H54 (cell line): Measurements from ENCODE around the gene KLHL5.
"Not testable (repeated sequence)": the region's sequence is repeated elsewhere in the genome, so short reads cannot be mapped to it uniquely, and the experiment has no call there.

Experiments
- DNase-seq: peaks from one replicate; pipeline ENCODE4 v3.0.0; 2011; ENCODE audit warnings: low spot score, mixed read lengths; ENCODE audit not compliant: insufficient read length
- FAIRE-seq: peaks from 3 replicates; lab custom pipeline; 2011; peaks lifted over from hg19 to GRCh38; lab: Jason Lieb, UNC
- POLR2A ChIP-seq: IDR thresholded peaks from 2 replicates; pipeline ENCODE4 v1.6.1; 2011; ENCODE audit warnings: low read depth, mild to moderate bottlenecking, low read length

KLHL5 gene

GRCh38 chr4:39097290-39097689 is 35.3 kb downstream of the KLHL5 start:
- no peak for DNase-seq
- no peak for TF ChIP-seq POLR2A
- no peak for FAIRE-seq

DNA sequence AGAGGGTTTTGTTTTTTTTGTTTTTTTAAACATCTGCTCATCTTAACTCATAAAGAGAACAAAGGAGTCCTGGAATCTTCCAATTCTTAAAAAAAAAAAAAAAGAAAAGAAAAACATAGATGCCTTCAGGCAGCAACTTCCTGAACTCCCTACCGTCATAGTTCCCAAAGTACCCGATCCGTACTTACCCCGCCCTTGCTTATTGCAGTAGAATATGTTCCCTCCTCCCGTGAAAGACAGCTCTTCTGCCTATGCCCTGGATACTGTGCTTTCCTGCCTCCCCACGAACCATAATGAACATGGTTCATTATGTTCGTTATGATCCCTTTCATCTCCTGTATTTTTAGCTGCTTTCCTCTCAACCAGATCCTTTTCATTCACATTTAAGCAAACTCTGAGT is 40.3 kb downstream of the KLHL5 start:
- DNase-seq: no peak
- FAIRE-seq: no peak
- TF ChIP-seq POLR2A: no peak

DNA sequence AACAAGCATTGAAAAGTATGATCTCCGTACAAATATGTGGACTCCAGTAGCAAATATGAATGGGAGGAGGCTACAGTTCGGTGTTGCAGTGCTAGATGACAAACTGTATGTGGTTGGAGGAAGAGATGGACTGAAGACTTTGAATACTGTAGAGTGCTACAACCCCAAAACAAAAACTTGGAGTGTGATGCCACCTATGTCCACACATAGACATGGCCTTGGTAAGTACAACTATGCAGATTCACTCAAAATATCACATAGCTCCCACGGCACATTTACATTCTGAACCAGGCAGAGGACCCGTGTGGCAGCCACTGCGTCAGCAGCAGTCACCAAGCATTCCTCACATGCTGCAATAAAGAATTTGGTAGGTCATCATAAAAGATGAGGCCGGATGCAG is 41.3 kb downstream of the KLHL5 start:
- no peak for DNase-seq
- FAIRE-seq: no peak
- no peak for TF ChIP-seq POLR2A

GRCh38 chr4:39104255-39104654 is 42.2 kb downstream of the KLHL5 start:
- FAIRE-seq (no peak), DNase-seq (no peak)
- TF ChIP-seq POLR2A: no peak

- no peak for FAIRE-seq
- no peak for TF ChIP-seq POLR2A
- no peak for DNase-seq
Observed at GRCh38 chr4:39106011-39106410, 44.0 kb downstream of the KLHL5 start.

GRCh38 chr4:39114436-39114835 is 52.4 kb downstream of the KLHL5 start:
- FAIRE-seq: no peak
- no peak for DNase-seq
- TF ChIP-seq POLR2A: no peak

DNA sequence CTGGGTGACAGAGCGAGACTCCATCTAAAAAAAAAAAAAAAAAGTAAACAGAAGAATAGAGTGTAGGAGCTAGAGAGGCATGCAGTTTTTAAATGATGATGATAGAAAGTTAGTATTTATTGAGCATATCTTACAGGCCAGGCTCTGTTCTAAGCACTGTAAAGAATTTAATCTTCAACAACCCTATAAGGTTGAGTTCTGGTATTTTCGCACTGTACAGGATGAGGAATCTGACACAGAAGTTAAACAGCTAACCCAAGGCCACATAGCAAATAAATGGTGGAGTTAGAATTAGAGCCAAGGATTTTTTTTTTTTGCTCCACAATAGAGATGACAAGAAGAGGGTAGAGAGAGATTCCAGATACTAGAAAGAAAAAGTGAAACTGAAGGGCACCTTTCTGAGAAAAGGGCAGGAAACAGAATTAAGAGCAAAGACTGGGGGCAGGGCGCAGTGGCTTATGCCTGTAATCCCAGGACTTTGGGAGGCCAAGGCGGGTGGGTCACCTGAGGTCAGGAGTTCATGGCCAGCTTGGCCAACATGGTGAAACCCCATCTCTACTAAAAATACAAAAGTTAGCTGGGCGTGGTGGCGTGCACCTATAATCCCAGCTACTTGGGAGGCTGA is 56.1 kb downstream of the KLHL5 start:
- DNase-seq (no peak), FAIRE-seq (no peak)
- no peak for TF ChIP-seq POLR2A

- no peak for FAIRE-seq
- DNase-seq: no peak
- TF ChIP-seq POLR2A: no peak
Observed at GRCh38 chr4:39120418-39120817, 58.4 kb downstream of the KLHL5 start.

DNA sequence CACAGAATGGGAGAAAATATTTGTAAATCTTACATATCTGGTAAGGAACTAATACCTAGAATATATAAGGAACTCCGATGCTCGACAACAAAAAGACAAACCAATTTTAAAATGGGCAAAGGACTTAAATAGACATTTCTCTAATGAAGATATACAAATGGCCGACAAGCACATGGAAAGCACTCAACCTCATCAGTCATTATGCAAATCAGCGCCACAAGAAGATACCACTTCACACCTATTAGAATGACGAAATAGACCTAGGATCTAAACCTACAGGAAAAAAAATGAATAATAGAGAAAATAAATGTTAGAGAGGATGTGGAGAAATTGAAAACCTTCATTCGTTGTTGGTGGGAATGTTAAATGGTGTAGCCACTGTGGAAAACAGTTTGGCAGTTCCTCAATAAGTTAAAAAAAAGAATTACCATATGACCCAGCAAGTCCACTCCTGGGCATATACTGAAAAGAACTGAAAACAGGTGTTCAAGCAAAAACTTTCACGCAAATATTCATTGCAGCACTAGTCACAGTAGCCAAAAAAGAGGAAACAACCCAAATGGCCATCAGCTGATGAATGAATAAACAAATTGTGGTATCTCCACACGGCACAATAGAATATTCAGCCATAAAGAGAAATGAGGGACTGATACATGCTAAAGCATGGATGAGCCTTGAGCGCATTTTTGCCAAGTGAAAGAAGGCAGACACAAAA is 63.0 kb downstream of the KLHL5 start:
- no peak for DNase-seq
- FAIRE-seq: no peak
- no peak for TF ChIP-seq POLR2A

- no peak for TF ChIP-seq POLR2A
- no peak for DNase-seq
- FAIRE-seq: no peak
Observed at GRCh38 chr4:39125600-39125985, 63.6 kb downstream of the KLHL5 start.

GRCh38 chr4:39126256-39127095 is 64.4 kb downstream of the KLHL5 start:
- no peak for FAIRE-seq
- DNase-seq: no peak
- TF ChIP-seq POLR2A: no peak

- DNase-seq (no peak), FAIRE-seq (no peak)
- no peak for TF ChIP-seq POLR2A
Observed at GRCh38 chr4:39133623-39134022, 71.6 kb downstream of the KLHL5 start.

DNA sequence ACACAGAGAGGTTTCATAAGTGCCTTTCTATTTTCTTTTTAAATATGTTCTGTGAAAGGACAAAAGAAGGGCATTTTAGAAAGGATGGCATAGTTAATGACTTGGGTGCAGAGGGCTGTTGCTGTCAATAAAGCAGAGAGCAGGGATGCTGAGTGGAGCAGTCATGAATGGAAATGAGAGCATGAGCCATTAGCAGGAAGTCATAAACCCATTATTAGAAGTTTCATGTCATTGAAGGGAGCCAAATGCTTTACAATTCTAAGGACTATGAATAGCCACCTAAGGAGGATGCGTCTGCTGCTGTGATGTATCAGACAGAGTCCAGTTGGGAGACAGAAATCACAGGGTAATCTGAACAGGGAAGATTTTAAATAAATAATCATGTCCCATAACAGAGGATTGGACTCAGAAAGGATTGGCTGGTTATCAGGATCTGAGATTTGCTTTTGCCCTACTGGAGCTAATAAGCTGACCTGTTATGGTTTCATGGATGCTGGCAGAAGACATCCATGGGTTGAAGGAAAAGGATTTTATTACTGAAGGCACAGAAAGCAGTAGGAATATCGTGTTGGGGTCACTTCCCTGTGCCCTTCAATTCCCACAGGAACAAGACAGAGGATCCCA is 72.8 kb downstream of the KLHL5 start:
- no peak for FAIRE-seq
- no peak for TF ChIP-seq POLR2A
- DNase-seq: no peak

GRCh38 chr4:39138227-39138626 is 76.2 kb downstream of the KLHL5 start:
- not testable (repeated sequence) for DNase-seq, FAIRE-seq

DNA sequence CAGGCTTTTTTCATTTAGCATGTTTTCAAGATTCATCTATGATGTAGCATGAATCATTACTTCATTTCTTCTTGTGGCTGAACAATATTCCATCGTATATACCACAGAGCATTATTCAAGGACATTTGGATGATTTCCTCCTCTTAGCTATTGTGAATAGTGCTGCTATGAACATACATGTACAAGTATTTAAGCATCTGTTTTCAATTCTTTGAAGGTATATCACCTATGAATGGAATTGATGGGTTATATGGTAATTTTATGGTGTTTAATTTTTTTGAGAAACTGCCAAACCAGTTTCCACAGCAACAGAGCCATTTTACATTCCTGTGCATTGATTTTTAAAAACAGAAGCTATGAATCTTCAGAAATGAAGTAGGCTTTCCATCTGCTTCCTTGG is 84.2 kb downstream of the KLHL5 start:
- FAIRE-seq: no peak
- no peak for DNase-seq
- no peak for TF ChIP-seq POLR2A
